Keratinocyte (primary cell): ENCODE data around the gene ZYG11A.

Source experiments
- CTCF ChIP-seq, 3 experiments: IDR thresholded peaks in 1 of 3; conservative IDR thresholded peaks in 1 of 3; optimal IDR thresholded peaks in 1 of 3; 2 replicates in 2 of 3; 3 replicates in 1 of 3; pipeline versions ENCODE3 to v1.5.1; 2011; ENCODE audit warnings: low read length in 3 of 3, mild to moderate bottlenecking in 3 of 3, moderate library complexity in 2 of 3, control low read depth in 1 of 3, inconsistent platforms in 1 of 3; ENCODE audit not compliant: insufficient read depth in 2 of 3; ENCODE audit errors: extremely low read depth in 1 of 3
- EZH2 ChIP-seq: IDR thresholded peaks from one replicate; pipeline ENCODE4 v1.6.1; 2012; ENCODE audit warnings: inconsistent platforms, mild to moderate bottlenecking, low read length, moderate library complexity

GRCh38 chr1:52913014-52913413 is 70.5 kb downstream of the ZYG11A start:
- TF ChIP-seq CTCF (optimal IDR thresholded peaks at IDR 0.05 in 1 of 3, IDR thresholded peaks at IDR 0.05 in 1 of 3, conservative IDR thresholded peaks at IDR 0.05 in 1 of 3; ENCODE audit: extremely low read depth in 1 of 3, insufficient read depth in 2 of 3, low read length in 3 of 3): no peak
- no peak for TF ChIP-seq EZH2
